K562 (cell line): ENCODE data around the gene CRADD. TPM values are rescaled to one million over a fixed set of nuclear protein-coding genes. Genes with fewer than 3 reads are reported as not detected.
A peak's percentile ranks its signal among the peaks of the same experiment; 100 is the strongest.

ENCODE experiments used
- BRF2 ChIP-seq: IDR thresholded peaks from 3 replicates; pipeline ENCODE4 v1.6.1; 2011; ENCODE audit warnings: borderline replicate concordance, mild to moderate bottlenecking; ENCODE audit not compliant: insufficient read length, insufficient read depth
- CGGBP1 ChIP-seq: fragments of 250-450 bp; sonication (Bioruptor Pico); IDR thresholded peaks from 2 replicates; pipeline ENCODE4 v1.9.0; 2021; ENCODE audit warnings: mild to moderate bottlenecking
- CREM ChIP-seq: IDR thresholded peaks from 2 replicates; pipeline ENCODE4 v1.6.1; 2014; ENCODE audit warnings: antibody characterized with exemption, low read depth
- FOXP4 ChIP-seq: sonication (generic); formaldehyde crosslinking; IDR thresholded peaks from 2 replicates; pipeline ENCODE4 v1.8.0; 2022; ENCODE audit warnings: mild to moderate bottlenecking, missing genetic modification reagents, borderline replicate concordance
- GABPB1 ChIP-seq: sonication (generic); formaldehyde crosslinking; IDR thresholded peaks from 2 replicates; pipeline ENCODE4 v1.8.0; 2022; ENCODE audit warnings: mild to moderate bottlenecking, missing genetic modification reagents
- GATAD2B ChIP-seq: fragments of 450-650 bp; IDR thresholded peaks from 2 replicates; pipeline ENCODE4 v1.6.1; 2017; ENCODE audit warnings: mild to moderate bottlenecking, borderline replicate concordance
- ILF3 ChIP-seq: fragments of 450-650 bp; IDR thresholded peaks from 2 replicates; pipeline ENCODE4 v1.6.1; 2018; ENCODE audit warnings: antibody characterized with exemption, mild to moderate bottlenecking, moderate library complexity, borderline replicate concordance
- NR2C2 ChIP-seq, 2 experiments: fragments of 200-800 bp in 1 of 2; sonication (Bioruptor generic) in 1 of 2; sonication (generic) in 1 of 2; formaldehyde crosslinking in 1 of 2; IDR thresholded peaks; 2 replicates each; pipeline versions ENCODE4 v1.6.1 to v1.8.0; 2016 to 2022; ENCODE audit warnings: mild to moderate bottlenecking in 1 of 2, missing compliant biosample characterization in 1 of 2, missing genetic modification characterization in 1 of 2, missing genetic modification reagents in 1 of 2
- NR2F6 ChIP-seq: fragments of 450-650 bp; formaldehyde crosslinking; IDR thresholded peaks from 2 replicates; pipeline ENCODE4 v1.4.0; 2020; ENCODE audit warnings: mild to moderate bottlenecking
- SNIP1 ChIP-seq: fragments of 450-650 bp; IDR thresholded peaks from 2 replicates; pipeline ENCODE4 v1.7.1; 2017; ENCODE audit warnings: low read depth, mild to moderate bottlenecking
- polyA plus RNA-seq, 8 experiments: library from polyadenylated mRNA; depleted of rRNA in 4 of 8; stranded (reverse) in 5 of 8; unstranded in 3 of 8; fragments of >200 nt; fragmentation: Nextera tagmentation in 2 of 8; fragmentation: Illumina TruSeq in 1 of 8; extraction: Ambion mirVana in 2 of 8; extraction: Trizol in 1 of 8; gene quantifications; 2 replicates each; pipeline versions ENCODE4 v1.2.1 to v1.2.3, GENCODE V29; 2011 to 2014; ENCODE audit warnings: inconsistent platforms in 1 of 8, missing spikeins in 1 of 8
- total RNA-seq, 7 experiments: library from RNA; depleted of rRNA in 6 of 7; stranded (reverse); fragments of >200 nt in 6 of 7; fragmentation: Illumina TruSeq in 2 of 7; extraction: Trizol in 2 of 7; gene quantifications; 2 replicates each; pipeline versions ENCODE4 v1.2.1 to v1.2.3, GENCODE V29; 2011 to 2021; ENCODE audit warnings: low replicate concordance in 1 of 7
- TF ChIP-seq, protein P1 (sequence below), 2 experiments: fragments of 450-650 bp in 1 of 2; sonication (generic) in 1 of 2; formaldehyde crosslinking in 1 of 2; IDR thresholded peaks; 2 replicates each; pipeline versions ENCODE4 v1.7.1 to v1.9.0; 2016 to 2022; ENCODE audit warnings: inconsistent platforms in 1 of 2, mild to moderate bottlenecking in 1 of 2, missing genetic modification reagents in 1 of 2
- TF ChIP-seq, protein P2 (sequence below): fragments of 250-450 bp; sonication (Bioruptor Pico); IDR thresholded peaks from 2 replicates; pipeline ENCODE4 v1.4.0; 2020

Gene CRADD
- total and polyA plus RNA-seq, 9 of the 15 experiments (the other 6 are each of a cell fraction or from before 2014, with no cell fraction given): 20.5 to 41.1 (median 25.9) TPM

DNA sequence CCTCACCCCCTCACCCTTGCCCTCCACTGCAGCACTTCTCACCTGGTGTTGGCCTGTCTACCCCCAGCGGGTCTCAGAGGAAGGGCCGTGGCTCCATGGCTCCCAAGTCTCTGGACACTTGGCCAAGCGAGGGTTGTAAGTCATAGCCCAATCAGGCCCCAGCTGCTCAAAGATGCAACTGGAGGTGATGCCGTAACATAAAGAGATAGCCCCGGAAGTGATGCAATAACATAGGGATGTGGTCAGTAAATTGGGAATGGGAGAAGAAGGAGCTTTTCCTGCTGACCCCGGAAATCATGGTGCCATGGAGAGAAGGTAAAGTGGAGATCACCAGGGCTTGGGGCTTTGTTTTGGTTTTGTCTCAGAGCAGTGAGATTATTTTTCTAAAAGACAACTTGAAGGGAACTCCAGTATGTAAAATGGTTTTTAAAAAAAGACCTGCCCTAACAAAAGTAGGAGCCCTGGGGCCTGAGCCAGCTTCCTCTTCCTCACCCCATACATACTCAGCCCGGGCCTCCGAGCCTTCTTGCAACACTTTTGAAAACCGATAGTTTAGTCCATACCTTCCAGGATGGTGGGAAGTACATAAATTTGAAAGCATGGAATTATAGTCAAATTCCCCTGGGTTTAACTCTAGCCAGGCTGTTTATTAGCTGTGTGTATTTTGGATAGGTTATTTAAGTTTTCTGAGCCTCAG, 212.5 kb downstream of the CRADD start (continued):
- TF ChIP-seq, protein P1, sequence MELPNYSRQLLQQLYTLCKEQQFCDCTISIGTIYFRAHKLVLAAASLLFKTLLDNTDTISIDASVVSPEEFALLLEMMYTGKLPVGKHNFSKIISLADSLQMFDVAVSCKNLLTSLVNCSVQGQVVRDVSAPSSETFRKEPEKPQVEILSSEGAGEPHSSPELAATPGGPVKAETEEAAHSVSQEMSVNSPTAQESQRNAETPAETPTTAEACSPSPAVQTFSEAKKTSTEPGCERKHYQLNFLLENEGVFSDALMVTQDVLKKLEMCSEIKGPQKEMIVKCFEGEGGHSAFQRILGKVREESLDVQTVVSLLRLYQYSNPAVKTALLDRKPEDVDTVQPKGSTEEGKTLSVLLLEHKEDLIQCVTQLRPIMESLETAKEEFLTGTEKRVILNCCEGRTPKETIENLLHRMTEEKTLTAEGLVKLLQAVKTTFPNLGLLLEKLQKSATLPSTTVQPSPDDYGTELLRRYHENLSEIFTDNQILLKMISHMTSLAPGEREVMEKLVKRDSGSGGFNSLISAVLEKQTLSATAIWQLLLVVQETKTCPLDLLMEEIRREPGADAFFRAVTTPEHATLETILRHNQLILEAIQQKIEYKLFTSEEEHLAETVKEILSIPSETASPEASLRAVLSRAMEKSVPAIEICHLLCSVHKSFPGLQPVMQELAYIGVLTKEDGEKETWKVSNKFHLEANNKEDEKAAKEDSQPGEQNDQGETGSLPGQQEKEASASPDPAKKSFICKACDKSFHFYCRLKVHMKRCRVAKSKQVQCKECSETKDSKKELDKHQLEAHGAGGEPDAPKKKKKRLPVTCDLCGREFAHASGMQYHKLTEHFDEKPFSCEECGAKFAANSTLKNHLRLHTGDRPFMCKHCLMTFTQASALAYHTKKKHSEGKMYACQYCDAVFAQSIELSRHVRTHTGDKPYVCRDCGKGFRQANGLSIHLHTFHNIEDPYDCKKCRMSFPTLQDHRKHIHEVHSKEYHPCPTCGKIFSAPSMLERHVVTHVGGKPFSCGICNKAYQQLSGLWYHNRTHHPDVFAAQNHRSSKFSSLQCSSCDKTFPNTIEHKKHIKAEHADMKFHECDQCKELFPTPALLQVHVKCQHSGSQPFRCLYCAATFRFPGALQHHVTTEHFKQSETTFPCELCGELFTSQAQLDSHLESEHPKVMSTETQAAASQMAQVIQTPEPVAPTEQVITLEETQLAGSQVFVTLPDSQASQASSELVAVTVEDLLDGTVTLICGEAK (IDR thresholded peaks at IDR 0.05): peak; percentile 72; the same call in 1 of the 2 replicates
- TF ChIP-seq, protein P1 (CRISPR knock-in tag; IDR thresholded peaks at IDR 0.05): no peak
- TF ChIP-seq, protein P2, sequence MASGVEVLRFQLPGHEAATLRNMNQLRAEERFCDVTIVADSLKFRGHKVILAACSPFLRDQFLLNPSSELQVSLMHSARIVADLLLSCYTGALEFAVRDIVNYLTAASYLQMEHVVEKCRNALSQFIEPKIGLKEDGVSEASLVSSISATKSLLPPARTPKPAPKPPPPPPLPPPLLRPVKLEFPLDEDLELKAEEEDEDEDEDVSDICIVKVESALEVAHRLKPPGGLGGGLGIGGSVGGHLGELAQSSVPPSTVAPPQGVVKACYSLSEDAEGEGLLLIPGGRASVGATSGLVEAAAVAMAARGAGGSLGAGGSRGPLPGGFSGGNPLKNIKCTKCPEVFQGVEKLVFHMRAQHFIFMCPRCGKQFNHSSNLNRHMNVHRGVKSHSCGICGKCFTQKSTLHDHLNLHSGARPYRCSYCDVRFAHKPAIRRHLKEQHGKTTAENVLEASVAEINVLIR: peak; percentile 46; the same call in 1 of the 2 replicates
- TF ChIP-seq CGGBP1 (CRISPR knock-in tag) (no peak), FOXP4 (no peak), NR2C2 (CRISPR knock-in tag; IDR thresholded peaks at IDR 0.05) (no peak), NR2C2 (tag; IDR thresholded peaks at IDR 0.05) (no peak; the same call in 1 of the 2 replicates), ILF3 (no peak), GABPB1 (CRISPR knock-in tag) (peak; percentile 60; the same call in 1 of the 2 replicates), NR2F6 (CRISPR knock-in tag) (no peak), BRF2 (no peak), SNIP1 (no peak), GATAD2B (no peak), CREM (peak; percentile 56; the same call in 1 of the 2 replicates)
